ENCODE results near the gene AFAP1.

AFAP1 gene

DNA sequence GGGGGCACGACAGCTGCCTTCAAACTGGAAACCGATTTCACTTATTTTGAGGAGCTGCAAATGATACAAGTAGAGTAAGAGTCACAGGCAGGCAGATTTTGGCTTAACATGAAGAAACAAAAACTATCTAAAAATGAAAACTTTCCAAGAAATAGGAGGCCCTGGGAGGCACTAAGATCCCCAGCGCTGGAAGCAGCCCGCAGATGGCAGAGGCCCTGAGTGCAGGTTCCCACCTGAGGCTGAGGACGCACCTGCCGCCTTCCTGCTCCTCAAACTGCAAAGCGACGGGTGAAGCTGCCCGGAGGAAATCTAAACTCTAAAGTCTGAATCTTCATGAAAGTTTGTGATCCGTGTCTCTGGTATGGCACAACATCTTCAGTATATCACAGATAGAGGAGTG is 138.7 kb downstream of the AFAP1 start:
- DNase-seq, result no peak

- no peak for DNase-seq
Observed at GRCh38 chr4:7800410-7800809, 139.3 kb downstream of the AFAP1 start.

DNA sequence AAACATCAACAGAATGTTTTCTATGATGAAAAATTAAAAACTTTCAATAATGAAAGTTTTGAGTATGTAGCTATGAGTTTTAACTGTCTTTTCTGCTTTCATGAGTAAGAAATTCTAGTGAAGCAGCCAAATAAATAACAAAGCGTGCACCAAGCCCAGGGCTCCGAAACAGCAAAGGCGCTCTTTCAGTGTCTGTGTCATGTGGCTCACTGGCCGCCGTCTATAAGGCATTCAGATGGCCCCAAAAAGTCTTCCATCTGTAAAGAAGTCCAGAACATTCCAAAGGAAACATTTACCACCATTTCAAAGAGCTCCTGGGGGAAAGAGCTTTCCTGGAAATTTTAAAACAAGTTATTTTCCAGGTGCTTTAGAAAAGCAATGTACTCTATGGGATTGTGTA is 139.9 kb downstream of the AFAP1 start:
- no peak for DNase-seq

DNA sequence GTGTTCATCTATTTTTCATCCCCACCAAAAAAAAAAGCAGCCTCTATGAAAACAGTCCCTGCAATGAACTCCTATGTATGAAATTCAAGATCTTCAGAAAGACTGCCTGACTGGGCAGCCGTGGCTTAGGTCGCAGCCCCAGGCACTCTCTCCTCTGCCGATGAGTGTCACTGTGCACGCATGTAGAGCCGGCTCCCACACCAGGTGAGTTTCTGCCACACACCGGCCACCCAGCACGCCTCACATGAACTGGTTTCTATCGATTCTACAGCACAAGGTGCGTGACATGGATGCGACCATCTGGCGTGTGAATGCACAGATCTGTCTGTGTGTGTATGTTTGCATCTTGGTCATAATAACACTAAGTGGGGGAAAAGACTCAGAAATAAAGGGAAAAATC is 140.4 kb downstream of the AFAP1 start:
- DNase-seq, result no peak

DNA sequence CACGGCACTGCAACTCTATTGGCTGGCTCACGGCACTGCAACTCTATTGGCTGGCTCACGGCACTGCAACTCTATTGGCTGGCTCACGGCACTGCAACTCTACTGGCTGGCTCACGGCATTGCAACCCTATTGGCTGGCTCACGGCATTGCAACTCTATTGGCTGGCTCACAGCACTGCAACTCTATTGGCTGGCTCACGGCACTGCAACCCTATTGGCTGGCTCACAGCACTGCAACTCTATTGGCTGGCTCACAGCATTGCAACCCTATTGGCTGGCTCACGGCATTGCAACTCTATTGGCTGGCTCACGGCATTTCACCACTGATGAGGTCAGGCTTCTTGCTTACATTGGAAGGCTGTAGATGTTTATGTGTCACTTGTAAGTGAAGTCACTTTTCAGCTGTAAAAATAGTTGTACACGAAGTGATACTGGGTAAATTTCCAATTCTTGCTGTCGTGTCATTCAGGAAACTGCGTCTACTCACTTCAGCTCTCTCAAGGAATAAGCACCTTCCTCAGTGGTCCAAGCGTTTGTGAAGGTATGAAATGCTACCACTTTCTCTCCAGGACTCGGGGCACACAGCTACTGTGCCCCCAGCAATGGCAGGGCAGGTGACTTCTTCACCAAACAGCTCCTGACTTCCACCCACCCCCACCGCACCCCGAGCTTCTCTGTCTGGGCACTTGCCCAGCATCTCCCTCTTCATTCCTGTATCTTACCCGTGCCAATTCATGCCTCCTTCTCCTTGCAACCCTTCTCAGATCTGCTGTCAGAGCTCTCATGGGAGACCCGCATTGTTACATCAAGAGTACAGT is 141.3 kb downstream of the AFAP1 start:
- DNase-seq, result no peak

DNA sequence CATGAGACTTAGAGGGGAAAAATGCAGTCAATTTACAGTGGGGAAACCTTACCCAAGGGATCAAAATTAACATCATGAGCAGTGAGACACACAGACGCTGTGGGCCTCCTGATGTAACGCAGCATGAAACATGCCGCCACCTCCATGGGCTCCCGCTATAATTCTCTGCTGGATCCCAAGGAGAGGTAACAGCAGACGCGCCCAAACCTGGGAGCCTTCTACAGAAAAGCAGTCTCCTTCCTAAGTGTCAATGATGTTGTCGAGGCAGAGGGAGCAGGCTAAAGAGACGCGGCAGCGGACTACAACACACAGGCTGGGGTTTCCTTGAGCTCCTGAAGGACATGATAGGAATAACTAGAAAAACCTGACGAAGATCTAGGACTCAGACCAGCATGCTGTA is 142.3 kb downstream of the AFAP1 start:
- no peak for DNase-seq

DNA sequence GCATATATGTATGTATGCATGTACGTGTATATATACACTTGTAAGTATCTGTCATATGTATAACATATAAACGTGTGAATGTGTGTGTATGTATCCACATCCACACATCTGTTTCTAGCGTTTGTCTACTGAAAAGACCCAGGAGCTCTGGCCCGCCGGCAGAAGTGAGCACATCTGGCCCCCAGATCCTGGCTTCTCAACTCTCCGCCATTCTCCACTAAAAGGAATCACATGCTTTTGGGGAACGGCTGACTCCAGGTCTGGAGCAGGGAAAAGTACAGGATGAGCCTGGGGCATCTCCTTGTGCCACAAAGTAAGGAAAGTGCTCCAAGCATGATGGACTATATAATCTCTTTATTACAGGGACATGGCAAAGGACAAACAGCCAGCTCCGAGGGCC is 143.7 kb downstream of the AFAP1 start:
- DNase-seq, result no peak

- DNase-seq, result no peak
Observed at GRCh38 chr4:7793186-7793585, 146.5 kb downstream of the AFAP1 start.

- DNase-seq, result no peak
Observed at GRCh38 chr4:7792616-7793015, 147.0 kb downstream of the AFAP1 start.

- no peak for DNase-seq
Observed at GRCh38 chr4:7790999-7791398, 148.7 kb downstream of the AFAP1 start.

DNA sequence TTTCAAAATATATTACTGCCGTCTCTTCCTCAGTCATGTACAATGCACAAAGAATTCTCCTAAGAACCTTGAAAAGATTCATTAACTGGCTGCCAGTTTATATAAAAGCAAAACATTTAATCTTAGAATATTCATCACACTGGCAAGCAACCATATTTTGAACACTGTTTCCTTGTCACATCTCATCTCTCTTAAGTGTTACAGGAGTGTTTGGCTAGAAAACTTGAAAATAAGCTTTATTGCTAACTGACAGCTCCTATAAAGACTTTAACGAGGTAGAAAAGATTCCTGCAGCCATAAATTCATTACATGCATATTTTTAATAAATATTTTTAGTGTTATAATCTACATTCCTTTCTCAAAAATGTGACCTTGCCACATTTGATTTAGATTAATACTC is 149.6 kb downstream of the AFAP1 start:
- DNase-seq, result no peak

GRCh38 chr4:7788694-7789425 is 150.8 kb downstream of the AFAP1 start:
- no peak for DNase-seq

- no peak for DNase-seq
Observed at GRCh38 chr4:7788193-7788592, 151.5 kb downstream of the AFAP1 start.

DNA sequence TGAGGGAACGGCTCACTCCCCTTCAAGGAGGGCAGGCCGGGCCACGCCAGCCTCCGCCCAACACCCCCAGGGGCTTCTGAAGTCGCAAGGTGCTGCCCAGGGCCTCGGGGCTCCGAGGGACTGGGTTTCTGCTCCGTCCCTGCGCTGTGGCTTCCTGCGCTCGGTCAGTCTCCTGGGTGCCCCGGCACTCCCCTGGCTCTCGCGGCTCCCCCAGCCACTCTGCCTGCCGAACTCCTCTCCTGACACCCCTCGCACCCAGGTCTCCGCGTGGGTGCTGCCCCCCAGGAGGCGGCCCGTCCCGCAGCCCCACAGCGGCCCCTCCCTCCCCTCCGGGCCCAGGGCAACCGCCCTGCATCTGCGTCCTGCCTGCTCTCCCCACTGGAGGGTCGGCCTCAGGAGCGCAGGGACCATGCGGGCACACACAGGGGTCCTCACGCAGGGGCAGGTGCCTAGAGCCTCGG is 151.9 kb downstream of the AFAP1 start:
- no peak for DNase-seq

DNA sequence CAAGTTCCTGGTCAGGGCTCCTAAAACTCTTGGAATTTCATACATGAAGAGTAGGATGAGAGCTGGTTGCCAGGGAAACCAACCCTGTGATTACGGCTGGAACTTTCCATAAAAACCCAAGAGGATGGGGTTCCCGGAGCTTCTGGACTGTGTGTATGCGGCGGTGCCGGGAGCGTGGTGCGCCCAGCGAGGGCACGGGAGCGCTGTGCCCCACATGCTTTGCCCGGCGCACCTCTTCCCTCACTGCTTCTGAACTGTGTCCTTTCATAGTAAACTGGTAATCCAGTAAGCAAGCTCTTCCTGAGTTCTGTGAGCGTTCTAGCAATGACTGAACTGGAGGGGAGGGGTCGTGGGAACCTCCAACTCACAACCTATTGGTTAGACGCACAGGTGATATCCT is 152.6 kb downstream of the AFAP1 start:
- no peak for DNase-seq

DNA sequence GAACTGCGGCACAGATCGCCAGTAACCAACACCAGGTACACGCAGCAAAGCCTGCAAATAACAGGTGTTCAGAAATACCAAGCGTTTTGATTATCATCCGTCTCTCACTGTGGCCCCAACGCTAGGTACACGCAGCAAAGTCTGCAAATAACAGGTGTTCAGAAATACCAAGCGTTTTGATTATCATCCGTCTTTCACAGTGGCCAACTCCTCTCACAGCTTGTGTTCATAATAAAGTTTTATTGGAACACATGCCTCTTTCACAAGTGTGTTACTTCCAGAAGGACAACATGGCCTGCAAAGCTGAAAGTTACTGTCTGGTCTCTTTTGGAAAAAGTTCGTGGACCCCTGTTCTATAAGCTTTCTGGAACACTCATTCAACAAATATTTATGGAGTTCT is 153.1 kb downstream of the AFAP1 start:
- DNase-seq, result no peak

DNA sequence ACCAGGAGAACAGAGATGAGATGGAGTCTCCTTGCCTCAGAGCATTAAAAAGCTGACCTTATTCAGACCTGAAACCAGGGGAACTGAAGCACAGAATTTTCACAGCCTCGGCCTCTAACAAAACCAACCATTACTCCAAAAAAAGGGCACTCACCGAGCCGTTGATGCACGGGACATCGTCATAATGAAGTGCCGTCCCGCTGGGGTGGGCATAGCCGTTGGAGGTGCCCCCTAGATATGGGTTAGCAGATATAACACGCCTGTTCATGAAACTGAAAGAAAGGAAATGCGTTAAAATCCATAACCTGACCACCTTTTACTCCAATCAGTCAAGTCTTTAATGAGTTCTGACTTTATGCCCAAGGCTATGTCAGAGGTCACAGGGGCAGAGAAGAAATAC is 153.6 kb downstream of the AFAP1 start:
- no peak for DNase-seq

- no peak for DNase-seq
Observed at GRCh38 chr4:7785017-7785416, 154.6 kb downstream of the AFAP1 start.

- no peak for DNase-seq
Observed at GRCh38 chr4:7784131-7784870, 155.4 kb downstream of the AFAP1 start.

- DNase-seq, result no peak
Observed at GRCh38 chr4:7783541-7783940, 156.1 kb downstream of the AFAP1 start.

DNA sequence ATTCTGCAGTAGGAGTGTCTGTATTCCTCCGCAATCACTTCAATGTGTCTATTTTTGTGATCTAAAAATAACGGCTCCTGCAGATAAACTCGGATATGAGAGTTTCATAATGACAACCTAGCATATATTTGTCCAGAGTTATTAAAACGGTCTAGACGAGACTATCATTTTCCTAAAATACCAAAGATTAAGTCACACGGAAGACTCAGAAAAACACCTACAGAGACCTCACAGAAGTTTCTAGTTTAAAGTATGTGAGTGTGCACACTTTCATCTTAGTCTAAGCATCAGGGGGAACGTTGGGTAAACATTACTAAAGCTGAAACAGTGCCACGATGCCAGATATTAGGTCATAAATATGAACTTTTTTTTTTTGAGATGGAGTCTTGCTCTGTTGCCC is 156.9 kb downstream of the AFAP1 start:
- DNase-seq, result no peak

- no peak for DNase-seq
Observed at GRCh38 chr4:7781993-7782392, 157.7 kb downstream of the AFAP1 start.

- DNase-seq, result peak; percentile 14
Observed at GRCh38 chr4:7781366-7781765, 158.3 kb downstream of the AFAP1 start.

Data from GDM1 (cell line).